Heart left ventricle (tissue), 13 donors: ENCODE measurements around the gene GDAP1L1.

Experiments used
- POLR2A ChIP-seq, 2 donors: fragments of 450-650 bp; IDR thresholded peaks; one replicate each; pipeline ENCODE4 v1.6.1; 2017; ENCODE audit warnings: antibody characterized with exemption in 2 of 2, mild to moderate bottlenecking in 2 of 2, moderate library complexity in 2 of 2
- TF ChIP-seq, protein P1 (sequence below), 12 donors: fragments of 200-600 bp; sonication (generic) in 4 of 12; IDR thresholded peaks; one replicate each; pipeline versions ENCODE4 v1.5.0 to v1.8.0; 2018 to 2022; ENCODE audit warnings: antibody characterized with exemption in 12 of 12, mild to moderate bottlenecking in 5 of 12
- donor health status: ischemic (EF 13 %, LVEDD 7.1; RV severe dilation, severe dysfunction).
- donor health status: DM: no; HTN: yes; CAD: no.
- donor health status: DM: no; HTN: no; CAD: no.
- donor health status: ischemic (EF 25% LVEDD 6.9; RV normal size, moderate dysfunction).
- donor health status: ischemic (EF 25% LVEDD 5.7; RV mildly dilated, moderate dysfunction).
- donor health status: ischemic (EF 35%, LVEDD 5.7; RV mildly dilated, moderate dysfunction).
- donor health status: nonischemic (EF 11% LVEDD 7.7; RV severe dilation, severe dysfunction).
- donor health status: DM: yes; HTN: yes; CAD: no.
- donor health status: PGD.
- donor health status: ischemic (EF 29% LVEDD 5.4; RV normal size, mild dysfunction).
- donor health status: nonischemic (EF 23%, LVEDD 6.1; RV moderate dilation, normal function).

GRCh38 chr20:44231713-44232468 lies 15.2 kb upstream of the GDAP1L1 start:
- TF ChIP-seq, protein P1, sequence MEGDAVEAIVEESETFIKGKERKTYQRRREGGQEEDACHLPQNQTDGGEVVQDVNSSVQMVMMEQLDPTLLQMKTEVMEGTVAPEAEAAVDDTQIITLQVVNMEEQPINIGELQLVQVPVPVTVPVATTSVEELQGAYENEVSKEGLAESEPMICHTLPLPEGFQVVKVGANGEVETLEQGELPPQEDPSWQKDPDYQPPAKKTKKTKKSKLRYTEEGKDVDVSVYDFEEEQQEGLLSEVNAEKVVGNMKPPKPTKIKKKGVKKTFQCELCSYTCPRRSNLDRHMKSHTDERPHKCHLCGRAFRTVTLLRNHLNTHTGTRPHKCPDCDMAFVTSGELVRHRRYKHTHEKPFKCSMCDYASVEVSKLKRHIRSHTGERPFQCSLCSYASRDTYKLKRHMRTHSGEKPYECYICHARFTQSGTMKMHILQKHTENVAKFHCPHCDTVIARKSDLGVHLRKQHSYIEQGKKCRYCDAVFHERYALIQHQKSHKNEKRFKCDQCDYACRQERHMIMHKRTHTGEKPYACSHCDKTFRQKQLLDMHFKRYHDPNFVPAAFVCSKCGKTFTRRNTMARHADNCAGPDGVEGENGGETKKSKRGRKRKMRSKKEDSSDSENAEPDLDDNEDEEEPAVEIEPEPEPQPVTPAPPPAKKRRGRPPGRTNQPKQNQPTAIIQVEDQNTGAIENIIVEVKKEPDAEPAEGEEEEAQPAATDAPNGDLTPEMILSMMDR (IDR thresholded peaks at IDR 0.05), result no peak
- no peak for TF ChIP-seq POLR2A (IDR thresholded peaks at IDR 0.05)
